Erythroblast (primary cell): ENCODE data around the gene TP53I13.

Experiments used
- DNase-seq, 2 experiments: peaks; one replicate each; lab custom pipeline; 2025; lab: John Stamatoyannopoulos, UW
- GATA1 ChIP-seq: IDR thresholded peaks from 2 replicates; pipeline ENCODE4 v1.6.1; 2011; ENCODE audit warnings: low read depth, mild to moderate bottlenecking, control low read depth, low read length, moderate library complexity
- POLR2A ChIP-seq: IDR thresholded peaks from 2 replicates; pipeline ENCODE4 v1.6.1; 2011; ENCODE audit warnings: mild to moderate bottlenecking, low read length

The TP53I13 gene

GRCh38 chr17:29572691-29573557 is 4.4 kb downstream of the TP53I13 start:
- DNase-seq, result peak; percentile 71 to 79
- no peak for TF ChIP-seq GATA1
- TF ChIP-seq POLR2A, result no peak

GRCh38 chr17:29573558-29573869 is 5.0 kb downstream of the TP53I13 start:
- TF ChIP-seq POLR2A (no peak), GATA1 (no peak)
- DNase-seq, result no peak

GRCh38 chr17:29573871-29574731 is 5.6 kb downstream of the TP53I13 start:
- TF ChIP-seq GATA1, result no peak
- no peak for DNase-seq

GRCh38 chr17:29574732-29575510 is 6.4 kb downstream of the TP53I13 start:
- TF ChIP-seq POLR2A, result no peak
- no peak for TF ChIP-seq GATA1
- no peak for DNase-seq

GRCh38 chr17:29575511-29576213 is 7.2 kb downstream of the TP53I13 start:
- DNase-seq, result no peak
- TF ChIP-seq POLR2A, result no peak

GRCh38 chr17:29576214-29577000 is 7.9 kb downstream of the TP53I13 start:
- DNase-seq, result no peak
- no peak for TF ChIP-seq POLR2A
- TF ChIP-seq GATA1, result no peak

- TF ChIP-seq GATA1 (no peak), POLR2A (no peak)
Measured at GRCh38 chr17:29577001-29577370, 8.5 kb downstream of the TP53I13 start.

GRCh38 chr17:29577385-29578211 is 9.1 kb downstream of the TP53I13 start:
- no peak for DNase-seq

More at GRCh38 chr17:29577001-29577370, 8.5 kb downstream of the TP53I13 start:
- no peak for DNase-seq

GRCh38 chr17:29578626-29579485 is 10.4 kb downstream of the TP53I13 start:
- DNase-seq, result no peak
- TF ChIP-seq POLR2A (no peak), GATA1 (no peak)

More at GRCh38 chr17:29577385-29578211, 9.1 kb downstream of the TP53I13 start:
- no peak for TF ChIP-seq GATA1
- TF ChIP-seq POLR2A, result no peak

- no peak for TF ChIP-seq GATA1
- no peak for TF ChIP-seq POLR2A
- DNase-seq, result peak; percentile 76 to 84
Measured at GRCh38 chr17:29579866-29580771, 11.6 kb downstream of the TP53I13 start.
